Measurements from ENCODE around the gene BCL6B.

GRCh38 chr17:7022781-7023571 lies at the start of gene BCL6B:
- TF ChIP-seq CTCF (IDR thresholded peaks at IDR 0.05 in 2 of 3, conservative IDR thresholded peaks at IDR 0.05 in 1 of 3; ENCODE audit: control insufficient read depth in 2 of 3, extremely low read depth in 1 of 3, insufficient read depth in 1 of 3, low read depth in 3 of 3, low read length in 3 of 3), result no peak
- TF ChIP-seq TAF1 (IDR thresholded peaks at IDR 0.05; ENCODE audit: borderline replicate concordance, low read depth, low read length), result no peak
- TF ChIP-seq SP1 (IDR thresholded peaks at IDR 0.05; ENCODE audit: low read depth, low read length), result no peak
- TF ChIP-seq POLR2A (IDR thresholded peaks at IDR 0.05; ENCODE audit: low read depth, low read length), result no peak
- TF ChIP-seq RCOR1 (conservative IDR thresholded peaks at IDR 0.05; ENCODE audit: low read depth, low read length), result no peak
- TF ChIP-seq ATF2 (IDR thresholded peaks at IDR 0.05; ENCODE audit: low read length), result no peak
- TF ChIP-seq BRCA1 (IDR thresholded peaks at IDR 0.05; ENCODE audit: low read depth, low read length), result no peak
- TF ChIP-seq RAD21 (IDR thresholded peaks at IDR 0.05; ENCODE audit: insufficient read depth, low read depth, low read length), result no peak
- no peak for TF ChIP-seq EZH2 (IDR thresholded peaks at IDR 0.05; ENCODE audit: borderline replicate concordance, control insufficient read depth, low read depth, low read length)
- no peak for TF ChIP-seq JUNB (IDR thresholded peaks at IDR 0.05)
- no peak for TF ChIP-seq PBX3 (IDR thresholded peaks at IDR 0.05; ENCODE audit: insufficient replicate concordance, low read depth, low read length)
- no peak for TF ChIP-seq MXI1 (IDR thresholded peaks at IDR 0.05; ENCODE audit: low read depth, low read length)
- TF ChIP-seq ZNF217 (IDR thresholded peaks at IDR 0.05), result no peak

Data from GM12878 (cell line).